Upper lobe of left lung (tissue), 4 donors: Measurements from ENCODE around the gene ZDHHC8.

Experiments used
- CTCF ChIP-seq, 6 experiments: fragments of 450-650 bp in 4 of 6; fragments of 200-600 bp in 2 of 6; sonication (generic) in 2 of 6; IDR thresholded peaks; one replicate each; pipeline ENCODE4 v1.5.1; 2016 to 2019; ENCODE audit warnings: antibody characterized with exemption in 6 of 6
- EP300 ChIP-seq, 4 donors: sonication (generic); formaldehyde crosslinking; IDR thresholded peaks; one replicate each; pipeline ENCODE4 v1.5.1; 2017; ENCODE audit warnings: antibody characterized with exemption in 4 of 4, control low read depth in 2 of 4
- POLR2A ChIP-seq, 4 donors: fragments of 450-650 bp; IDR thresholded peaks; one replicate each; pipeline ENCODE4 v1.5.1; 2016 to 2017; ENCODE audit warnings: antibody characterized with exemption in 4 of 4, mild to moderate bottlenecking in 2 of 4
- POLR2AphosphoS5 ChIP-seq, 2 donors: sonication (generic); formaldehyde crosslinking; IDR thresholded peaks; one replicate each; pipeline ENCODE4 v1.5.1; 2017; ENCODE audit warnings: antibody characterized with exemption in 2 of 2

DNA sequence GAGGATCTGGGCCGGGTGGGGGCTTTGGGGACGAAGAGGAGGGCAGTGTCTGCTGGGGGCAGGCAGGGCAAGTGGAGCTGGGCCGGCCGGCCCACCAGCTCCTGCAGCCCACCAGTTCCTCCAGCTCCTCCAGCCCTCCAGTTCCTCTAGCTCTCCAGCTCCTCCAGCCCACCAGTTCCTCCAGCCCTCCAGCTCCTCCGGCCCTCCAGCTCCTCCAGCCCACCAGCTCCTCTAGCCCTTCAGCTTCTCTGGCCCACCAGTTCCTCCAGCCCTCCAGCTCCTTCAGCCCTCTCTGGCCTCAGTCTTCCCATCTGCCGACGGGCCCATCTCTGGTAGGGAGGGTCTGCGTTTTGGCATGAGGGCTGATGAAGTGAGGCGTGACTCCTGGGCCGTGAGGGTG is 28.4 kb downstream of the ZDHHC8 start:
- TF ChIP-seq CTCF (IDR thresholded peaks at IDR 0.05) (no peak), POLR2AphosphoS5 (IDR thresholded peaks at IDR 0.05) (no peak), POLR2A (IDR thresholded peaks at IDR 0.05) (no peak), EP300 (IDR thresholded peaks at IDR 0.05) (no peak)
